Keratinocyte (primary cell): ENCODE data around the gene CHI3L2. TPM values are rescaled to one million over a fixed set of nuclear protein-coding genes. Genes with fewer than 3 reads are reported as not detected.

ENCODE experiments used
- DNase-seq: peaks from one replicate; pipeline ENCODE4 v3.0.0-alpha.2; 2011; ENCODE audit warnings: low read depth, missing footprints, low spot score
- FAIRE-seq: peaks from 2 replicates; lab custom pipeline; 2011; peaks lifted over from hg19 to GRCh38; lab: Jason Lieb, UNC
- H2AFZ ChIP-seq: 2 replicates; pipeline ENCODE4 v1.6.0; 2012; ENCODE audit warnings: low read length, control low read depth, inconsistent platforms; ENCODE audit not compliant: control insufficient read depth
- H3K27ac ChIP-seq: 2 replicates; pipeline ENCODE4 v1.5.1; 2011; ENCODE audit warnings: low read length; ENCODE audit not compliant: control insufficient read depth, insufficient read depth
- H3K27me3 ChIP-seq: 3 replicates; pipeline ENCODE4 v1.6.0; 2011; ENCODE audit warnings: low read length; ENCODE audit not compliant: control insufficient read depth, insufficient read depth; ENCODE audit errors: extremely low read depth
- H3K36me3 ChIP-seq, 2 experiments: 2 replicates in 1 of 2; 3 replicates in 1 of 2; pipeline ENCODE4 v1.5.1; 2011; ENCODE audit warnings: low read length in 2 of 2, mild to moderate bottlenecking in 1 of 2; ENCODE audit not compliant: control insufficient read depth in 2 of 2, insufficient read depth in 2 of 2; ENCODE audit errors: extremely low read depth in 1 of 2
- H3K4me1 ChIP-seq: 3 replicates; pipeline ENCODE4 v1.5.1; 2011; ENCODE audit warnings: low read length; ENCODE audit not compliant: control insufficient read depth, insufficient read depth; ENCODE audit errors: extremely low read depth
- H3K4me2 ChIP-seq: 3 replicates; pipeline ENCODE4 v1.6.0; 2011; ENCODE audit warnings: low read depth, low read length; ENCODE audit not compliant: control insufficient read depth, insufficient read depth; ENCODE audit errors: extremely low read depth
- H3K4me3 ChIP-seq, 3 experiments: fragments of 200-600 bp in 1 of 3; sonication (generic) in 1 of 3; 2 replicates in 2 of 3; 3 replicates in 1 of 3; pipeline ENCODE4 v1.5.1; 2011 to 2016; ENCODE audit warnings: low read length in 3 of 3, mild to moderate bottlenecking in 3 of 3, control low read depth in 2 of 3, inconsistent platforms in 1 of 3, low read depth in 1 of 3, mixed read lengths in 1 of 3, mixed run types in 1 of 3, moderate library complexity in 1 of 3; ENCODE audit not compliant: control insufficient read depth in 2 of 3, insufficient read depth in 2 of 3; ENCODE audit errors: extremely low read depth in 1 of 3
- H3K79me2 ChIP-seq: 2 replicates; pipeline ENCODE4 v1.6.0; 2012; ENCODE audit warnings: low read length; ENCODE audit not compliant: control insufficient read depth, insufficient read depth
- H3K9ac ChIP-seq: 3 replicates; pipeline ENCODE4 v1.6.0; 2011; ENCODE audit warnings: low read length; ENCODE audit not compliant: control insufficient read depth, insufficient read depth; ENCODE audit errors: extremely low read depth
- H3K9me1 ChIP-seq: 3 replicates; pipeline ENCODE4 v1.6.0; 2011; ENCODE audit warnings: low read length; ENCODE audit not compliant: control insufficient read depth, insufficient read depth; ENCODE audit errors: extremely low read depth
- H3K9me3 ChIP-seq: 2 replicates; pipeline ENCODE4 v1.5.1; 2012; ENCODE audit warnings: low read depth, low read length; ENCODE audit not compliant: control insufficient read depth
- H4K20me1 ChIP-seq: 3 replicates; pipeline ENCODE4 v1.6.0; 2011; ENCODE audit warnings: low read length; ENCODE audit not compliant: control insufficient read depth, insufficient read depth; ENCODE audit errors: extremely low read depth
- CTCF ChIP-seq, 3 experiments: IDR thresholded peaks in 1 of 3; conservative IDR thresholded peaks in 1 of 3; optimal IDR thresholded peaks in 1 of 3; 2 replicates in 2 of 3; 3 replicates in 1 of 3; pipeline versions ENCODE3 to v1.5.1; 2011; ENCODE audit warnings: low read length in 3 of 3, mild to moderate bottlenecking in 3 of 3, moderate library complexity in 2 of 3, control low read depth in 1 of 3, inconsistent platforms in 1 of 3; ENCODE audit not compliant: insufficient read depth in 2 of 3; ENCODE audit errors: extremely low read depth in 1 of 3
- EZH2 ChIP-seq: IDR thresholded peaks from one replicate; pipeline ENCODE4 v1.6.1; 2012; ENCODE audit warnings: inconsistent platforms, mild to moderate bottlenecking, low read length, moderate library complexity
- dilution Hi-C: fragments of 300-500 bp; cut with MboI; formaldehyde crosslinking; loops from one replicate; pipeline ENCODE4 v1.7.0; 2020; ENCODE audit warnings: low sequenced_read_pairs; ENCODE audit not compliant: extremely low pct_ligation_motif_present
- polyA plus RNA-seq, 5 experiments: library from polyadenylated mRNA; depleted of rRNA in 3 of 5; stranded (reverse) in 3 of 5; stranded (forward) in 1 of 5; unstranded in 1 of 5; fragments of >200 nt; gene quantifications; 1 replicate in 1 of 5; 2 replicates in 3 of 5; 3 replicates in 1 of 5; pipeline versions ENCODE4 v1.2.1 to v1.2.3, GENCODE V29; 2011 to 2012; ENCODE audit warnings: missing spikeins in 2 of 5, low read depth in 1 of 5, low replicate concordance in 1 of 5

The CHI3L2 gene
- polyA plus RNA-seq, 1 donor (not counting 4 experiments of a cell fraction or from before 2014, with no cell fraction given), result 2.5 TPM

- TF ChIP-seq EZH2, result no peak
- no peak for TF ChIP-seq CTCF (optimal IDR thresholded peaks at IDR 0.05 in 1 of 3, IDR thresholded peaks at IDR 0.05 in 1 of 3, conservative IDR thresholded peaks at IDR 0.05 in 1 of 3; ENCODE audit: extremely low read depth in 1 of 3, insufficient read depth in 2 of 3, low read length in 3 of 3)
- Histone ChIP-seq H3K36me3 (no peaks in the 10 kb centered on the region), H3K9me3 (no peaks in the 10 kb centered on the region), H3K4me3 (no peak overlapping the region), H3K4me1 (peaks cover 3% of the 10 kb centered on the region), H4K20me1 (no peaks in the 10 kb centered on the region), H3K27ac (no peak overlapping the region), H3K79me2 (no peaks in the 10 kb centered on the region), H3K4me2 (no peak overlapping the region), H3K9me1 (no peaks in the 10 kb centered on the region), H3K27me3 (no peaks in the 10 kb centered on the region), H2AFZ (no peak overlapping the region), H3K9ac (no peak overlapping the region)
- no peak for DNase-seq
- FAIRE-seq, result no peak
- dilution Hi-C loops, result no loop called here
Measured at GRCh38 chr1:111241797-111242196, 14.3 kb downstream of the CHI3L2 start.

GRCh38 chr1:111242805-111243523 is 15.5 kb downstream of the CHI3L2 start:
- no peak for DNase-seq
- dilution Hi-C loops, result no loop called here
- no peak overlapping the region for H3K4me2 ChIP-seq
- H3K9me3 ChIP-seq, result no peaks in the 10 kb centered on the region
- no peak overlapping the region for H3K27ac ChIP-seq
- TF ChIP-seq EZH2, result no peak
- TF ChIP-seq CTCF (optimal IDR thresholded peaks at IDR 0.05 in 1 of 3, IDR thresholded peaks at IDR 0.05 in 1 of 3, conservative IDR thresholded peaks at IDR 0.05 in 1 of 3; ENCODE audit: extremely low read depth in 1 of 3, insufficient read depth in 2 of 3, low read length in 3 of 3), result no peak
- H3K79me2 ChIP-seq, result no peaks in the 10 kb centered on the region
- no peak overlapping the region for H2AFZ ChIP-seq
- no peak overlapping the region for H3K9ac ChIP-seq
- no peak for FAIRE-seq
- H3K4me3 ChIP-seq, result no peak overlapping the region
- no peaks in the 10 kb centered on the region for H3K4me1 ChIP-seq
- no peaks in the 10 kb centered on the region for H4K20me1 ChIP-seq
- H3K9me1 ChIP-seq, result no peaks in the 10 kb centered on the region
- no peaks in the 10 kb centered on the region for H3K27me3 ChIP-seq
- H3K36me3 ChIP-seq, result no peaks in the 10 kb centered on the region
